Smooth muscle cell (in vitro differentiated cells): ENCODE measurements around the gene WDR87. TPM values are rescaled to one million over a fixed set of nuclear protein-coding genes. Genes with fewer than 3 reads are reported as not detected.

ENCODE experiments used
- DNase-seq: peaks from one replicate; lab custom pipeline; 2025; ENCODE audit not compliant: unreplicated experiment; lab: John Stamatoyannopoulos, UW
- H2AFZ ChIP-seq: fragments of 200-600 bp; sonication (generic); 2 replicates; pipeline ENCODE4 v1.6.0; 2016; ENCODE audit warnings: antibody characterized with exemption, low read depth, mild to moderate bottlenecking
- H3F3A ChIP-seq: fragments of 200-600 bp; sonication (generic); 2 replicates; pipeline ENCODE4 v1.6.0; 2017; ENCODE audit warnings: antibody characterized with exemption, low read depth
- H3K27ac ChIP-seq: fragments of 200-600 bp; sonication (generic); 2 replicates; pipeline ENCODE4 v1.5.1; 2016; ENCODE audit warnings: low read depth, mild to moderate bottlenecking
- H3K27me3 ChIP-seq: fragments of 200-600 bp; sonication (generic); 2 replicates; pipeline ENCODE4 v1.6.1; 2016; ENCODE audit warnings: low read depth, mild to moderate bottlenecking
- H3K36me3 ChIP-seq: fragments of 200-600 bp; sonication (generic); 2 replicates; pipeline ENCODE4 v1.5.1; 2016; ENCODE audit warnings: low read depth
- H3K4me1 ChIP-seq: fragments of 200-600 bp; sonication (generic); 2 replicates; pipeline ENCODE4 v1.5.1; 2016; ENCODE audit warnings: low read depth
- H3K4me2 ChIP-seq: fragments of 200-600 bp; sonication (generic); 2 replicates; pipeline ENCODE4 v1.6.0; 2016; ENCODE audit warnings: mild to moderate bottlenecking
- H3K4me3 ChIP-seq: fragments of 200-600 bp; sonication (generic); 2 replicates; pipeline ENCODE4 v1.5.1; 2016; ENCODE audit warnings: mild to moderate bottlenecking
- H3K79me2 ChIP-seq: fragments of 200-600 bp; sonication (generic); 2 replicates; pipeline ENCODE4 v1.6.0; 2016; ENCODE audit warnings: low read depth, mild to moderate bottlenecking
- H3K9ac ChIP-seq: fragments of 200-600 bp; sonication (generic); 2 replicates; pipeline ENCODE4 v1.6.0; 2016; ENCODE audit warnings: low read depth
- H3K9me3 ChIP-seq: fragments of 200-600 bp; sonication (generic); replicated peaks from 2 replicates; pipeline ENCODE4 v1.5.1; 2016; ENCODE audit warnings: low read depth
- H4K20me1 ChIP-seq: fragments of 200-600 bp; sonication (generic); 2 replicates; pipeline ENCODE4 v1.6.0; 2016; ENCODE audit warnings: low read depth
- CTCF ChIP-seq: fragments of 200-600 bp; sonication (generic); IDR thresholded peaks from 2 replicates; pipeline ENCODE4 v1.5.1; 2017; ENCODE audit warnings: borderline replicate concordance, mild to moderate bottlenecking, antibody characterized with exemption; ENCODE audit not compliant: insufficient read depth, poor library complexity, severe bottlenecking
- WGBS: methylation state at CpG from one replicate; pipeline ENCODE4 v1.1.7; 2016; ENCODE audit warnings: low lambda C conversion rate; 5-methylcytosine and 5-hydroxymethylcytosine counted together
- polyA plus RNA-seq: library from polyadenylated mRNA; unstranded; fragments of >200 nt; fragmentation: Nextera tagmentation; extraction: Ambion mirVana; gene quantifications from 2 replicates; pipeline ENCODE4 v1.2.1, GENCODE V29; 2016
- total RNA-seq: library from RNA; depleted of rRNA; stranded (reverse); fragments of >200 nt; gene quantifications from 2 replicates; pipeline ENCODE4 v1.2.3, GENCODE V29; 2014

Gene WDR87
- total and polyA plus RNA-seq, 2 experiments from 2014 or later = not detected

- DNase-seq = no peak
- peaks cover 16% of the 10 kb centered on the region for H3K4me1 ChIP-seq
- no peak overlapping the region for H2AFZ ChIP-seq
- peaks cover 53% of the 10 kb centered on the region for H4K20me1 ChIP-seq
- no peaks in the 10 kb centered on the region for H3K27me3 ChIP-seq
- H3K4me3 ChIP-seq = no peak overlapping the region
- TF ChIP-seq CTCF = no peak
- H3K4me2 ChIP-seq = no peak overlapping the region
- H3K9ac ChIP-seq = no peak overlapping the region
- peaks cover 7% of the 10 kb centered on the region for H3K79me2 ChIP-seq
- no peaks in the 10 kb centered on the region for H3K36me3 ChIP-seq
- H3K27ac ChIP-seq = no peak overlapping the region
- no peaks in the 10 kb centered on the region for H3K9me3 ChIP-seq
- WGBS = 64% methylated on average over 1 of the region's 1 CpG
- H3F3A ChIP-seq = peaks cover 3% of the 10 kb centered on the region
These were observed 47.5 kb upstream of the WDR87 start for GRCh38 chr19:37953918-37954303.

- Histone ChIP-seq H3K4me1 (peaks cover 16% of the 10 kb centered on the region), H2AFZ (no peak overlapping the region), H3F3A (peaks cover 3% of the 10 kb centered on the region), H3K27me3 (no peaks in the 10 kb centered on the region), H3K79me2 (peaks cover 7% of the 10 kb centered on the region), H3K4me2 (no peak overlapping the region), H3K36me3 (no peaks in the 10 kb centered on the region), H3K27ac (no peak overlapping the region), H3K9ac (no peak overlapping the region), H3K4me3 (no peak overlapping the region), H3K9me3 (no peaks in the 10 kb centered on the region), H4K20me1 (peaks cover 53% of the 10 kb centered on the region)
- no peak for TF ChIP-seq CTCF
- DNase-seq = no peak
- WGBS = 79% methylated on average over 11 of the region's 11 CpGs
These were observed 47.0 kb upstream of the WDR87 start for GRCh38 chr19:37953171-37953917.

GRCh38 chr19:37951816-37952210 is 45.4 kb upstream of the WDR87 start:
- H3K4me2 ChIP-seq = no peak overlapping the region
- WGBS = 83% methylated on average over 4 of the region's 4 CpGs
- H3K79me2 ChIP-seq = peaks cover 2% of the 10 kb centered on the region

More at GRCh38 chr19:37951816-37952210, 45.4 kb upstream of the WDR87 start:
- H3K9ac ChIP-seq = no peak overlapping the region
- no peaks in the 10 kb centered on the region for H3K36me3 ChIP-seq
- no peak overlapping the region for H2AFZ ChIP-seq
- DNase-seq = no peak
- H3K9me3 ChIP-seq = no peaks in the 10 kb centered on the region
- no peak overlapping the region for H3K27ac ChIP-seq
- H3F3A ChIP-seq = peaks cover 3% of the 10 kb centered on the region
- TF ChIP-seq CTCF = no peak
- H3K4me1 ChIP-seq = peaks cover 16% of the 10 kb centered on the region
- H4K20me1 ChIP-seq = peaks cover 44% of the 10 kb centered on the region
- no peak overlapping the region for H3K4me3 ChIP-seq
- H3K27me3 ChIP-seq = no peaks in the 10 kb centered on the region
